Activated naive CD8-positive, alpha-beta T cell treated with anti-CD3 and anti-CD28 coated beads for 36 hours (primary cell): Measurements from ENCODE around the gene MAF. TPM values are rescaled to one million over a fixed set of nuclear protein-coding genes. Genes with fewer than 3 reads are reported as not detected.

Source experiments
- DNase-seq: peaks from one replicate; pipeline ENCODE4 v3.0.0; 2021
- H3K27ac Mint-ChIP-seq: one replicate; pipeline ENCODE4 v1.8.0; 2022; ENCODE audit warnings: mild to moderate bottlenecking, moderate library complexity, mixed read lengths
- H3K27me3 Mint-ChIP-seq: one replicate; pipeline ENCODE4 v1.8.0; 2022; ENCODE audit warnings: mild to moderate bottlenecking, mixed read lengths
- H3K36me3 Mint-ChIP-seq: one replicate; pipeline ENCODE4 v1.8.0; 2021; ENCODE audit warnings: mild to moderate bottlenecking, mixed read lengths
- H3K4me1 Mint-ChIP-seq: one replicate; pipeline ENCODE4 v1.8.0; 2021; ENCODE audit warnings: mixed read lengths
- H3K4me3 Mint-ChIP-seq: one replicate; pipeline ENCODE4 v1.8.0; 2022; ENCODE audit warnings: mild to moderate bottlenecking, moderate library complexity, mixed read lengths
- H3K9me3 Mint-ChIP-seq: one replicate; pipeline ENCODE4 v1.8.0; 2022; ENCODE audit warnings: mixed read lengths
- total RNA-seq, 2 experiments: library from RNA; stranded (reverse); gene quantifications; one replicate each; pipeline ENCODE4 v1.2.3, GENCODE V29; 2021

Gene MAF
- total RNA-seq: under 1 TPM; 0.36 to 0.54 TPM

- peaks cover 80% of the 10 kb centered on the region for H3K27me3 Mint-ChIP-seq
- H3K27ac Mint-ChIP-seq: no peak within 1 kb of the TSS
Measured at GRCh38 chr16:79600638-79601091, at the start of gene MAF. Gene MAF, minus strand, starts transcription at chr16:79600737. Its CDS starts 835 bp downstream, at chr16:79599902.

GRCh38 chr16:79648826-79649225 is 48.3 kb upstream of the MAF start:
- Mint-ChIP-seq H3K9me3 (no peaks in the 10 kb centered on the region), H3K4me3 (no peak overlapping the region), H3K4me1 (no peaks in the 10 kb centered on the region), H3K36me3 (no peaks in the 10 kb centered on the region), H3K27me3 (peaks cover 3% of the 10 kb centered on the region), H3K27ac (no peak overlapping the region)
- no peak for DNase-seq

More at GRCh38 chr16:79600638-79601091, at the start of gene MAF:
- Mint-ChIP-seq H3K9me3 (no peaks in the 10 kb centered on the region), H3K4me3 (peak within 1 kb of the TSS; percentile 79), H3K4me1 (peaks cover 19% of the 10 kb centered on the region), H3K36me3 (no peaks in the 10 kb centered on the region)
- peak; percentile 69 for DNase-seq

- no peak for DNase-seq
- H3K4me1 Mint-ChIP-seq: no peaks in the 10 kb centered on the region
- no peak overlapping the region for H3K27ac Mint-ChIP-seq
- H3K36me3 Mint-ChIP-seq: no peaks in the 10 kb centered on the region
- no peaks in the 10 kb centered on the region for H3K9me3 Mint-ChIP-seq
- peaks cover 3% of the 10 kb centered on the region for H3K27me3 Mint-ChIP-seq
- H3K4me3 Mint-ChIP-seq: no peak overlapping the region
Measured at GRCh38 chr16:79647586-79647985, 47.0 kb upstream of the MAF start.

- H3K36me3 Mint-ChIP-seq: no peaks in the 10 kb centered on the region
- DNase-seq: no peak
- no peak overlapping the region for H3K27ac Mint-ChIP-seq
- H3K4me3 Mint-ChIP-seq: no peak overlapping the region
- H3K4me1 Mint-ChIP-seq: peaks cover 3% of the 10 kb centered on the region
- H3K9me3 Mint-ChIP-seq: no peaks in the 10 kb centered on the region
- H3K27me3 Mint-ChIP-seq: peaks cover 17% of the 10 kb centered on the region
Measured at GRCh38 chr16:79645701-79646100, 45.2 kb upstream of the MAF start.

GRCh38 chr16:79644971-79645667 is 44.6 kb upstream of the MAF start:
- Mint-ChIP-seq H3K4me1 (peaks cover 3% of the 10 kb centered on the region), H3K36me3 (no peaks in the 10 kb centered on the region), H3K9me3 (no peaks in the 10 kb centered on the region), H3K27ac (no peak overlapping the region), H3K27me3 (peaks cover 20% of the 10 kb centered on the region), H3K4me3 (no peak overlapping the region)
- no peak for DNase-seq

- Mint-ChIP-seq H3K9me3 (no peaks in the 10 kb centered on the region), H3K4me3 (no peak overlapping the region), H3K4me1 (peaks cover 3% of the 10 kb centered on the region), H3K27me3 (peaks cover 27% of the 10 kb centered on the region), H3K27ac (no peak overlapping the region), H3K36me3 (no peaks in the 10 kb centered on the region)
- no peak for DNase-seq
Measured at GRCh38 chr16:79642652-79643051, 42.1 kb upstream of the MAF start.

- no peak for DNase-seq
- H3K9me3 Mint-ChIP-seq: no peaks in the 10 kb centered on the region
- no peak overlapping the region for H3K27ac Mint-ChIP-seq
- peaks cover 3% of the 10 kb centered on the region for H3K4me1 Mint-ChIP-seq
- H3K4me3 Mint-ChIP-seq: no peak overlapping the region
- H3K27me3 Mint-ChIP-seq: peaks cover 27% of the 10 kb centered on the region
- H3K36me3 Mint-ChIP-seq: no peaks in the 10 kb centered on the region
Measured at GRCh38 chr16:79640513-79641360, 40.2 kb upstream of the MAF start.

GRCh38 chr16:79639576-79640311 is 39.2 kb upstream of the MAF start:
- H3K27ac Mint-ChIP-seq: no peak overlapping the region

GRCh38 chr16:79638386-79638785 is 37.8 kb upstream of the MAF start:
- H3K4me3 Mint-ChIP-seq: no peak overlapping the region
- peaks cover 23% of the 10 kb centered on the region for H3K27me3 Mint-ChIP-seq
- no peaks in the 10 kb centered on the region for H3K9me3 Mint-ChIP-seq
- peaks cover 3% of the 10 kb centered on the region for H3K4me1 Mint-ChIP-seq
- H3K36me3 Mint-ChIP-seq: no peaks in the 10 kb centered on the region
- no peak overlapping the region for H3K27ac Mint-ChIP-seq
- no peak for DNase-seq

More at GRCh38 chr16:79639576-79640311, 39.2 kb upstream of the MAF start:
- Mint-ChIP-seq H3K4me3 (no peak overlapping the region), H3K27me3 (peaks cover 25% of the 10 kb centered on the region), H3K4me1 (peaks cover 3% of the 10 kb centered on the region), H3K36me3 (no peaks in the 10 kb centered on the region), H3K9me3 (no peaks in the 10 kb centered on the region)
- no peak for DNase-seq

GRCh38 chr16:79635488-79635887 is 35.0 kb upstream of the MAF start:
- Mint-ChIP-seq H3K27me3 (peaks cover 11% of the 10 kb centered on the region), H3K36me3 (no peaks in the 10 kb centered on the region), H3K27ac (no peak overlapping the region), H3K4me1 (no peaks in the 10 kb centered on the region), H3K4me3 (no peak overlapping the region), H3K9me3 (no peaks in the 10 kb centered on the region)
- no peak for DNase-seq

GRCh38 chr16:79634298-79634697 is 33.8 kb upstream of the MAF start:
- no peak overlapping the region for H3K27ac Mint-ChIP-seq
- H3K4me3 Mint-ChIP-seq: no peak overlapping the region
- no peak for DNase-seq
- H3K27me3 Mint-ChIP-seq: peaks cover 18% of the 10 kb centered on the region
- peaks cover 1% of the 10 kb centered on the region for H3K9me3 Mint-ChIP-seq
- H3K36me3 Mint-ChIP-seq: no peaks in the 10 kb centered on the region
- no peaks in the 10 kb centered on the region for H3K4me1 Mint-ChIP-seq

- Mint-ChIP-seq H3K36me3 (no peaks in the 10 kb centered on the region), H3K27me3 (peaks cover 22% of the 10 kb centered on the region), H3K27ac (no peak overlapping the region), H3K4me1 (peaks cover 9% of the 10 kb centered on the region), H3K9me3 (peaks cover 1% of the 10 kb centered on the region), H3K4me3 (no peak overlapping the region)
- DNase-seq: no peak
Measured at GRCh38 chr16:79632289-79632688, 31.8 kb upstream of the MAF start.

GRCh38 chr16:79628988-79629387 is 28.5 kb upstream of the MAF start:
- H3K9me3 Mint-ChIP-seq: peaks cover 1% of the 10 kb centered on the region
- peaks cover 36% of the 10 kb centered on the region for H3K27me3 Mint-ChIP-seq
- no peaks in the 10 kb centered on the region for H3K36me3 Mint-ChIP-seq
- H3K4me1 Mint-ChIP-seq: peaks cover 9% of the 10 kb centered on the region
- H3K27ac Mint-ChIP-seq: peak overlapping the region; percentile 19
- H3K4me3 Mint-ChIP-seq: no peak overlapping the region
- no peak for DNase-seq

GRCh38 chr16:79628501-79628975 is 28.0 kb upstream of the MAF start:
- peaks cover 9% of the 10 kb centered on the region for H3K4me1 Mint-ChIP-seq
- peak; percentile 67 for DNase-seq
- H3K36me3 Mint-ChIP-seq: no peaks in the 10 kb centered on the region
- no peak overlapping the region for H3K4me3 Mint-ChIP-seq
- H3K9me3 Mint-ChIP-seq: peaks cover 1% of the 10 kb centered on the region
- H3K27me3 Mint-ChIP-seq: peaks cover 36% of the 10 kb centered on the region
- H3K27ac Mint-ChIP-seq: peak overlapping the region; percentile 19

- peaks cover 45% of the 10 kb centered on the region for H3K27me3 Mint-ChIP-seq
- H3K36me3 Mint-ChIP-seq: no peaks in the 10 kb centered on the region
- peaks cover 1% of the 10 kb centered on the region for H3K9me3 Mint-ChIP-seq
- DNase-seq: no peak
- H3K4me1 Mint-ChIP-seq: peaks cover 9% of the 10 kb centered on the region
- no peak overlapping the region for H3K4me3 Mint-ChIP-seq
- no peak overlapping the region for H3K27ac Mint-ChIP-seq
Measured at GRCh38 chr16:79627092-79627491, 26.6 kb upstream of the MAF start.
